T-helper 2 cell treated with Interferon-gamma antibody and Interleukin-4, amounts not matched to agents 5 μg/mL and 100 μg/mL, for 36 hours (primary cell): ENCODE data around the gene COMMD4.
"Not testable (repeated sequence)": the region's sequence is repeated elsewhere in the genome, so short reads cannot be mapped to it uniquely, and the experiment has no call there.

Source experiments
- DNase-seq: peaks from one replicate; pipeline ENCODE4 v3.0.0; 2021; ENCODE audit warnings: low spot score
- H3K27ac Mint-ChIP-seq: one replicate; pipeline ENCODE4 v1.8.0; 2021; ENCODE audit warnings: mild to moderate bottlenecking, mixed read lengths
- H3K27me3 Mint-ChIP-seq: one replicate; pipeline ENCODE4 v1.8.0; 2021; ENCODE audit warnings: low read depth, mixed read lengths
- H3K36me3 Mint-ChIP-seq: one replicate; pipeline ENCODE4 v1.8.0; 2021; ENCODE audit warnings: low read depth, mixed read lengths
- H3K4me1 Mint-ChIP-seq: one replicate; pipeline ENCODE4 v1.8.0; 2021; ENCODE audit warnings: low read depth, mixed read lengths
- H3K4me3 Mint-ChIP-seq: one replicate; pipeline ENCODE4 v1.8.0; 2022; ENCODE audit warnings: mild to moderate bottlenecking, moderate library complexity, mixed read lengths
- H3K9me3 Mint-ChIP-seq: one replicate; pipeline ENCODE4 v1.8.0; 2021; ENCODE audit warnings: mixed read lengths

COMMD4 gene

DNA sequence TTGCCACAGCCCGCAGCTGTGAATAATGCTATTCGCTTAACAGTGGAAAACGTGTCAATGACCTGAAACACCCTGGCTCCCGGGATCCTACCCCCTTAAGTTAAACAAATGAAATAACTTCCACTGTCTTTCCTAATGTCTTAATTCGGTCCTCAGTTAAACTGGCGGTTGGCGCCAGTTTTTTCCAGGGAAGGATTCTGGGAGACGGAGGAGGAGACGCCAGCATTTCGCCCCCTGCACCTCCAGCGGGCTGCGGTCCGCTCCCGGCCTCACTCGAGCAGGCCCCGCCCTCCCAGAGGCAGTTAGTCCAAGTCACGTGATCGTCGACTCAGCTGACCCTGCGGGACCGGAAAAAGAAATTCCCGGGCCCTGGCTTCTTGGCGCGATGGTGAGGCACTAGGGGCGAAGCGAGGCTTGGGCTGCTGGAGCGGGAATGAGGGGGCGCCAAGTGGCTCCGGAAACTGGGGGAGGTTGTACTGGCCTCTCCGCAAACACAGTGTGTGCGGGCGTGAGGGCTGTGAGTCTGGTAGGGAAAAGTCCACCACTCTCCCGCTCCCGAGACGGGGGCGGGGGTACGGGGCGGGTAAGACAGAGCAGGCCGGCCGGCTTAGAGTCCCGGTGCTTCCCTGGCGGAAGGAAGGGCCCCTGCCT, at the start of gene COMMD4:
COMMD4 (plus strand) TSS at position 359 of the 651 bp plus-strand sequence; CDS start at position 386, 27 bp downstream.
- DNase-seq = peak; percentile 87
- Mint-ChIP-seq H3K9me3 (no peaks in the 10 kb centered on the region), H3K27me3 (no peaks in the 10 kb centered on the region), H3K4me1 (peaks cover 14% of the 10 kb centered on the region), H3K4me3 (peak within 1 kb of the TSS; percentile 99), H3K27ac (peak within 1 kb of the TSS; percentile 96), H3K36me3 (no peaks in the 10 kb centered on the region)

DNA sequence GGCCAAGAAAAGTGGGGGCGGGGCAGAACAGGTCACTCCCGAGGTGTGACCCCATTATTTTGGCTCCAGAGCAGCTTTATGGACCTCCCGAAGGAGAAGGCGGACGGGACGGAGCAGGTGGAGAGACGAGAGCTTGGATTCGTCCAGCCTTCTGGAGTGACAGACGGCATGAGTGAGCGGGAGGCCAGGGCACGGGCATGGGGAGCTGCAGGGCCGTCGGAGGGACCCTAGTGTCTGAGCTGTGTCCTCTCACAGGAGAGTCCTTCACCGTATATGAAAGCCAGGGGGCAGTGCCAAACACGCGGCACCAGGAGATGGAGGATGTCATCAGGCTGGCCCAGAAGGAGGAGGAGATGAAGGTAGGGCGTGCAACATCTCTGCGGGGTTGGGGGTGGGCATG, 42.2 kb upstream of the COMMD4 start:
- not testable (repeated sequence) for H3K36me3 Mint-ChIP-seq, H3K4me3 Mint-ChIP-seq, DNase-seq, H3K27ac Mint-ChIP-seq, H3K4me1 Mint-ChIP-seq, H3K9me3 Mint-ChIP-seq, H3K27me3 Mint-ChIP-seq

GRCh38 chr15:75298541-75299310, 37.1 kb upstream of the COMMD4 start:
- H3K36me3 Mint-ChIP-seq, H3K27me3 Mint-ChIP-seq, H3K4me1 Mint-ChIP-seq, H3K9me3 Mint-ChIP-seq, H3K27ac Mint-ChIP-seq, DNase-seq, H3K4me3 Mint-ChIP-seq: not testable (repeated sequence)

DNA sequence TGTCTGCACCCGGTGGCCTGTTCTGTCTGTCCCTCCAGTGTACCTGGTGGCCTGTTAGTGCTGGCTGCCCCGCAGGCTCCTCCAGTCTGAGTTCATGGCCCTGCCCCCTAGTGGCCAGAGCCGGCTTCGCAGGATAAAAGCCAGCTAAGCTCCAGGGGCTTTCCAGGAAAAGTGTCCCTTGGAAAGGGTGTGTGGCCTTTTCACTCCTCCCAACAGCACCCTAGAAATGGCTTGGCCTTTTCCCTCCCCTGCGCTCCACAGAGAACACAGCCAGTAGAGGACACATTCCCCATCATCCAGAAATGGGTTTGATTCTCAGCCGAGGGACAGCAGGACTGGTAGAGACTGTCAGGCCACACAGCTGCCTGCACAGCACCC, 36.6 kb upstream of the COMMD4 start:
- H3K27me3 Mint-ChIP-seq = peaks cover 12% of the 10 kb centered on the region
- H3K4me3 Mint-ChIP-seq, H3K27ac Mint-ChIP-seq, H3K9me3 Mint-ChIP-seq, H3K36me3 Mint-ChIP-seq, H3K4me1 Mint-ChIP-seq: not testable (repeated sequence)
- peak; percentile 49 for DNase-seq

DNA sequence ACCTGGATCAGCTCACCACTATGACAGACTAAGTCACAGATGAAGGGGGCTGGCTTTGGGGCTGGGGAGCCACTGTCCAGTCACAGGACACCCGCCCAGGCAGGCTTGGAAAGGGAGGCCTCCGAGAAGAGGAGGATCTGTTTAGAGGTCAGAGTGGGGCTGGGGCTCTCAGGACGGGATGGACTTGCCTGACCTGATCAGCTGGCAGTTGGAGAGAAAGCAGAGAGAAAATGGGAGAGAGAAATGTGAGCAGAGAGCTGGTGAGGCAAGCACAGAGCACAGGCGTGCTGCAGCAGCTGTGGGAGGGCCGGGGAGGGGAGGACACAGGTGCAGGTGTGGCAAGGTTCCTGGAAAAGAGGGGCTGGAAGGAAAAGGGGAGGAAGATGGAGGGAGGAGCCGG, 35.8 kb upstream of the COMMD4 start:
- not testable (repeated sequence) for H3K36me3 Mint-ChIP-seq, H3K27ac Mint-ChIP-seq, H3K4me1 Mint-ChIP-seq, H3K9me3 Mint-ChIP-seq, H3K4me3 Mint-ChIP-seq, DNase-seq
- peaks cover 17% of the 10 kb centered on the region for H3K27me3 Mint-ChIP-seq

DNA sequence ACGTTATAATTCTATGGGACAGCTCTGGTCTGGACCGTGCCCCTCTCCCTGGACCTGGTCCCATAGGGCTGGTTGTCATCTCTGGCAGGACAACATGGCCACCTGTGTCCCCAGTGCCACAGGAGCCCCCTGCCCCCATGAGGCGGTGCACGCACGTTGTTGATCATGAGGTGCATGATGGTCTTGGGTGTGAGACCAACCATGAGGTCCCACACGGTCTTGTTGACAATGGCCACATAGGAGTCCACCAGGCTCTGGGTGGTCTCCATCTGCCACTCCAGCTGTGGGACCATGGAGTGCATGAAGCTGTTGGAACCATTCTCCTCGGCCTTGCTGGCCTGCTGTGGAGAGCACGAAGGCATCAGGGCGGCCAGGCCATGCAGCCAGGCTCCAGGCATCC, 33.5 kb upstream of the COMMD4 start:
- Mint-ChIP-seq H3K4me1 (no peaks in the 10 kb centered on the region), H3K4me3 (no peak overlapping the region), H3K27me3 (peaks cover 27% of the 10 kb centered on the region), H3K27ac (no peak overlapping the region), H3K9me3 (no peaks in the 10 kb centered on the region), H3K36me3 (no peaks in the 10 kb centered on the region)
- DNase-seq = no peak

GRCh38 chr15:75302753-75303152, 33.1 kb upstream of the COMMD4 start:
- H3K4me3 Mint-ChIP-seq, H3K4me1 Mint-ChIP-seq, DNase-seq, H3K9me3 Mint-ChIP-seq, H3K36me3 Mint-ChIP-seq, H3K27ac Mint-ChIP-seq: not testable (repeated sequence)
- peaks cover 29% of the 10 kb centered on the region for H3K27me3 Mint-ChIP-seq

GRCh38 chr15:75306188-75306587, 29.7 kb upstream of the COMMD4 start:
- H3K4me3 Mint-ChIP-seq = no peak overlapping the region
- H3K36me3 Mint-ChIP-seq = no peaks in the 10 kb centered on the region
- H3K4me1 Mint-ChIP-seq = peaks cover 2% of the 10 kb centered on the region
- no peak for DNase-seq
- peaks cover 46% of the 10 kb centered on the region for H3K27me3 Mint-ChIP-seq
- no peaks in the 10 kb centered on the region for H3K9me3 Mint-ChIP-seq
- H3K27ac Mint-ChIP-seq = no peak overlapping the region

DNA sequence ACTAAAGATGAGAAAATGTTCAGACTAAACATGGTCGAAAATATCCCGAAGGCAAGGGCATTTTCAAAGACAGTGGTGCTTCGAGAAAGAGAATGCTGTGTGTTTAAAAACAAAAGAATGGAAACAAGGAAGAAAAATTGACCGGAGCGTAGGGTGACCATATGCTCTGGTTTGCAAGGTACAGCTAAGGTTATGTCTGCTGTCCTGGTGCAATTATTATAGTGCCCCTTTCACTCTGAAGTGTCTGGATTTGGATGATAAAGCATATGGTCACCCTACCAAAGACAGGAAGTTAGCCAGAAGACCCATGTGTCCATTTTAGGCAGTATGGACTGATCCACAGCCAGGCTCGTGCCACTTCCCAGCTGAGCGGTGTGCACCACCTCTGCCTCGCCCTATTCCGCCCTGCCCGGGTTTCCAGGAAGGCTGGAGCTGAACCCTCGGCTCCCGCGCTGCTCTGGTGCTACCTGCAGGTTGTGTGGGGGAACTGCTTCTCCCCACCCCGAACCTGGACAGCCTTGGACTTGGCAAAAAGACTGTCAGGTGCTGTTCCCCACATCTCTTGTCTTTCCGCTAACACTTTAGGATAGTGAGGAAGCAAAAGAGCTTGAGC, 28.0 kb upstream of the COMMD4 start:
- Mint-ChIP-seq H3K27me3 (peaks cover 47% of the 10 kb centered on the region), H3K4me3 (no peak overlapping the region), H3K4me1 (peaks cover 2% of the 10 kb centered on the region), H3K9me3 (no peaks in the 10 kb centered on the region), H3K27ac (no peak overlapping the region), H3K36me3 (no peaks in the 10 kb centered on the region)
- DNase-seq = no peak

DNA sequence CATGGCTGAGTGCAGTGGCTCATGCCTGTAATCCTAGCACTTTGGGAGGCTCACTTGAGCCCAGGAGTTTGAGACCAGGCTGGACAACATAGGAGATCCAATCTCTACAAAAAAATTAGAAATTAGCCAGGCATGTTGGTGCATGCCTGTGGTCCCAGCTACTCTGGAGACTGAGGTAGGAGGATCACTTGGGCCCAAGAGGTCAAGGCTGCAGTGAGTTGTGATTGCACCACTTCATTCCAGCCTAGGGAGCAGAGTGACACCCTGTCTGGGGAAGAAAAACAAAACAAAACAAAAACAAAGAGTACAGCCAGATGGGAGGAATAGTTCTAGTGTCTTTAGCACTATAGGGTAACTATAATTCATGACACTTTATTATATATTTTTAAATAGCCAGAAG, 26.2 kb upstream of the COMMD4 start:
- Mint-ChIP-seq H3K36me3 (no peaks in the 10 kb centered on the region), H3K27ac (no peak overlapping the region), H3K4me1 (peaks cover 2% of the 10 kb centered on the region), H3K9me3 (no peaks in the 10 kb centered on the region), H3K27me3 (peaks cover 35% of the 10 kb centered on the region), H3K4me3 (no peak overlapping the region)
- no peak for DNase-seq

DNA sequence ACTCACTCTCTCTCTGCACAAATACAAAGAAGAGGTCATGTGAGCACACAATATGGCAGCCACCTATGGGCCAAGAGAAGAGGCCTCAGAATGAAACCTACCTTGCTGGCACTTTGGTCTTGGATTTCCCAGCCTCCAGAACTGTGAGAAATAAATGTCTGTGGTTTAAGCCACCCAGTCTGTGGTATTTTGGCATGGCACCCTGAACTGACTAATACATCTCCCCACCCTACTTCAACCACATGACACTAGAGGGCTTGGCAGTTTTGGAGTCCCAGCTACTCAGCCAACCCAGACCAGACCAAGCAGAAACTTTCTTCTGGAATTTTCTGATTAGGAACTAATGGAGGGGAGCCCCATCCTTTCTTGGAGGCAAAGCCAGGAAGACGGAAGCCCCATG, 23.3 kb upstream of the COMMD4 start:
- not testable (repeated sequence) for H3K4me1 Mint-ChIP-seq, H3K27ac Mint-ChIP-seq, H3K4me3 Mint-ChIP-seq, DNase-seq, H3K9me3 Mint-ChIP-seq, H3K36me3 Mint-ChIP-seq
- H3K27me3 Mint-ChIP-seq = peaks cover 22% of the 10 kb centered on the region

GRCh38 chr15:75313116-75313845, 22.6 kb upstream of the COMMD4 start:
- no peak overlapping the region for H3K4me3 Mint-ChIP-seq
- H3K36me3 Mint-ChIP-seq = no peaks in the 10 kb centered on the region
- peaks cover 16% of the 10 kb centered on the region for H3K27me3 Mint-ChIP-seq

GRCh38 chr15:75314552-75315290, 21.1 kb upstream of the COMMD4 start:
- DNase-seq = no peak
- H3K9me3 Mint-ChIP-seq = no peaks in the 10 kb centered on the region
- no peaks in the 10 kb centered on the region for H3K4me1 Mint-ChIP-seq
- H3K27ac Mint-ChIP-seq = no peak overlapping the region
- H3K4me3 Mint-ChIP-seq = no peak overlapping the region
- peaks cover 7% of the 10 kb centered on the region for H3K27me3 Mint-ChIP-seq
- H3K36me3 Mint-ChIP-seq = no peaks in the 10 kb centered on the region

More at GRCh38 chr15:75313116-75313845, 22.6 kb upstream of the COMMD4 start:
- Mint-ChIP-seq H3K9me3 (no peaks in the 10 kb centered on the region), H3K27ac (no peak overlapping the region), H3K4me1 (no peaks in the 10 kb centered on the region)
- no peak for DNase-seq
